Peyer's patch (tissue), 4 donors: ENCODE results near the gene CRACR2A. TPM values are rescaled to one million over a fixed set of nuclear protein-coding genes. Genes with fewer than 3 reads are reported as not detected.

Experiments
- DNase-seq, 3 donors: peaks; one replicate each; pipeline ENCODE4 v3.0.0-alpha.2; 2017 to 2019
- H3K27ac ChIP-seq, 4 donors: fragments of 200-600 bp; sonication (generic); one replicate each; pipeline ENCODE4 v1.5.1; 2016 to 2019
- H3K27me3 ChIP-seq, 2 donors: fragments of 200-600 bp; sonication (generic); one replicate each; pipeline ENCODE4 v1.5.1; 2019
- H3K36me3 ChIP-seq, 3 donors: fragments of 200-600 bp; sonication (generic); one replicate each; pipeline ENCODE4 v1.5.1; 2016 to 2019
- H3K4me1 ChIP-seq, 4 donors: fragments of 200-600 bp; sonication (generic); one replicate each; pipeline ENCODE4 v1.5.1; 2016 to 2019
- H3K4me3 ChIP-seq, 4 donors: fragments of 200-600 bp; sonication (generic); 1 replicate in 3 of 4; 2 replicates in 1 of 4; pipeline ENCODE4 v1.5.1; 2016 to 2019; ENCODE audit warnings: mild to moderate bottlenecking in 1 of 4
- H3K9me3 ChIP-seq, 4 donors: fragments of 200-600 bp; sonication (generic); one replicate each; pipeline ENCODE4 v1.5.1; 2016 to 2019; ENCODE audit warnings: mild to moderate bottlenecking in 1 of 4
- POLR2A ChIP-seq, 2 donors: fragments of 450-650 bp; IDR thresholded peaks; one replicate each; pipeline ENCODE4 v1.5.1; 2017; ENCODE audit warnings: antibody characterized with exemption in 2 of 2, mild to moderate bottlenecking in 2 of 2, moderate library complexity in 2 of 2
- total RNA-seq, 4 donors: library from RNA; depleted of rRNA; stranded (reverse); fragments of >200 nt; gene quantifications; one replicate each; pipeline ENCODE4 v1.1.0, GENCODE V29; 2016
- TF ChIP-seq, protein P1 (sequence below), 6 experiments: fragments of 450-650 bp in 4 of 6; fragments of 200-600 bp in 2 of 6; sonication (generic) in 1 of 6; IDR thresholded peaks; one replicate each; pipeline ENCODE4 v1.5.1; 2017 to 2019; ENCODE audit warnings: antibody characterized with exemption in 6 of 6, mild to moderate bottlenecking in 3 of 6, moderate library complexity in 1 of 6

Gene CRACR2A
- total RNA-seq, 4 donors from 2014 or later, result 52.3 to 81.7 (median 65.9) TPM

DNA sequence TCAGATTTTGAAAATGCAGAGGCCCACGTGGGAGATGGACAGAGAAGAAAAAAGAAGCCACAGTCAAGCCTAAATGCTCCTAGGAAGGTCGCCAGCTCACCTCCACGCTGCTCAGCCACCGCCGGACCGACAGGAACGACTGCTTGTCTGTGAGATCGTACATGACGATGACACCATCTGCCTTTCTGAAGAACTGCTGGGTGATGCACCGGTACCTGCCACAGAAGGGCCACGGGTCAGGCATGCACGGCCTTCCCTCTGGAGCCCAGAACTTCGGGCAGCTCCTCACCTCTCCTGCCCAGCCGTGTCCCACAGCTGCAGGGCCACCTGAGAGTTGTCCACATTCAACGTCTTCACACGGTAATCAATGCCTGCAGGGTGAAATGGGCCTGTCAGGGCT lies 125.6 kb downstream of the CRACR2A start:
- TF ChIP-seq POLR2A (IDR thresholded peaks at IDR 0.05), result no peak
- TF ChIP-seq, protein P1, sequence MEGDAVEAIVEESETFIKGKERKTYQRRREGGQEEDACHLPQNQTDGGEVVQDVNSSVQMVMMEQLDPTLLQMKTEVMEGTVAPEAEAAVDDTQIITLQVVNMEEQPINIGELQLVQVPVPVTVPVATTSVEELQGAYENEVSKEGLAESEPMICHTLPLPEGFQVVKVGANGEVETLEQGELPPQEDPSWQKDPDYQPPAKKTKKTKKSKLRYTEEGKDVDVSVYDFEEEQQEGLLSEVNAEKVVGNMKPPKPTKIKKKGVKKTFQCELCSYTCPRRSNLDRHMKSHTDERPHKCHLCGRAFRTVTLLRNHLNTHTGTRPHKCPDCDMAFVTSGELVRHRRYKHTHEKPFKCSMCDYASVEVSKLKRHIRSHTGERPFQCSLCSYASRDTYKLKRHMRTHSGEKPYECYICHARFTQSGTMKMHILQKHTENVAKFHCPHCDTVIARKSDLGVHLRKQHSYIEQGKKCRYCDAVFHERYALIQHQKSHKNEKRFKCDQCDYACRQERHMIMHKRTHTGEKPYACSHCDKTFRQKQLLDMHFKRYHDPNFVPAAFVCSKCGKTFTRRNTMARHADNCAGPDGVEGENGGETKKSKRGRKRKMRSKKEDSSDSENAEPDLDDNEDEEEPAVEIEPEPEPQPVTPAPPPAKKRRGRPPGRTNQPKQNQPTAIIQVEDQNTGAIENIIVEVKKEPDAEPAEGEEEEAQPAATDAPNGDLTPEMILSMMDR (IDR thresholded peaks at IDR 0.05), result no peak
- no peak for DNase-seq

DNA sequence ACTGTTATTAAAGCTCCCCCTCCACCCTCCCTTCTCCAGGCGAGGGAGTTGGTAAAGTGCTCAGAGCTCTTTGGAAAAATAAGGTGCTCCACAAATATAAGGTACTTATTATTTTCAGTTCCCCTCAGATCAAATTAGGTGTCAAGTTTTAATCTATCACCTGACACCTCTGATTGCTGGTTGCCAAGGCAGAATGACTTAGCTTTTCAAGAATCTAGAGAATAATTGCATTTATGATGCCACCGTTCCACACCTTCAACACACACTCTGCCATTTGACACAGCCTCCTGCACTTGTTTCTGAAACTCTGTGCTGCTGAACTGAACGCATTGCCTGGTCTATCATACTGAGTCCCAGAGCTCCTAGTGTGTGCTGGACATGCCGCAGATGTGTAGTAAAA lies 128.6 kb downstream of the CRACR2A start:
- H3K4me1 ChIP-seq, result no peaks in the 10 kb centered on the region
- DNase-seq, result no peak
- H3K36me3 ChIP-seq, result peaks cover 0 to 6% (median 0%) of the 10 kb centered on the region in 3 donors
- no peaks in the 10 kb centered on the region for H3K9me3 ChIP-seq
- no peaks in the 10 kb centered on the region for H3K27me3 ChIP-seq
- TF ChIP-seq, protein P1 (IDR thresholded peaks at IDR 0.05), result no peak
- TF ChIP-seq POLR2A (IDR thresholded peaks at IDR 0.05), result no peak
- no peak overlapping the region for H3K27ac ChIP-seq
- H3K4me3 ChIP-seq, result no peak overlapping the region

More for the DNA sequence above, 125.6 kb downstream of the CRACR2A start:
- no peaks in the 10 kb centered on the region for H3K27me3 ChIP-seq
- no peak overlapping the region for H3K4me3 ChIP-seq
- no peaks in the 10 kb centered on the region for H3K4me1 ChIP-seq
- H3K36me3 ChIP-seq, result peaks cover 0 to 13% (median 0%) of the 10 kb centered on the region in 3 donors
- no peak overlapping the region for H3K27ac ChIP-seq
- H3K9me3 ChIP-seq, result no peaks in the 10 kb centered on the region

DNA sequence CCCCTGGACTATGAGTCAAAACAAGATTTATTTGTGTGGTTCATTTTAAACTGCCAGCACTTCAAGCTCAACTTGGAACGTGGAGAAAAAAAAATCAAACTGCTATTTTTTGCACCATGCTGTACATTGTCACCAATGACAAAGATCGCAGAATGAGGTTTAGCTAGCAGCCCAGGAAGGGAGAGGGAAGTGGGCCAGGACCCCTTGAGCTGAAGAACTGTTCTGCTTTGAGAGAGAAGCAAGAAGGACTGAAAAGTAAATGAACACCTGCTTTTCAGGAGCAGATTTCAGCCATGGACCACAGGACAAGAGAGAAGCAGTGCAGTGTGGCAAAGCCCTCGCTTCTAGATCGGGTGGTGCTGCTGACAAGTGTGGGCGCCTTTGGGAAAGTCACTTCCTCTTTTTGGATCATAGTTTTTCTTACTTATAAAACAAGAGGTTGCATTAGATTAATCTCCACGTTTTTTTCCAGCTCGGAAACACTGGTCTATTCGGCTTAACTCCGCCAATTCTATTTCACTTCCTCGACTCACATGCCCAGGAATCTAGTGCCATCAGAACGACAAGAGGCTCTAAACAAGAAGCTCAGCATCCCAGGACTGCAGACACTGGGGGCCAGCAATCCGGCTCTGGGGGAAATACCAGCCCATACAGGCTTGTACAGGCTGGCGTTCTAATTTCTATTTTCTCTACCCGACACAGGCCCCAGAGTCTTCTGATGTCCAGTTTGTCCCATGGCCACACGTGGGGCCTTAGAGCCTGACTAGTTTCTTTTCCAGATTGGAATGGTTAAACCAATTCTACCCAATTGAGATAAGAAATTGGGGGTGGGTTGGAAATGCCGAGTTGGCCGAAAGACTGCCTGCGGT lies 129.9 kb downstream of the CRACR2A start:
- H3K9me3 ChIP-seq, result no peaks in the 10 kb centered on the region
- H3K4me3 ChIP-seq, result no peak overlapping the region
- H3K27me3 ChIP-seq, result no peaks in the 10 kb centered on the region
- peaks cover 0 to 6% (median 0%) of the 10 kb centered on the region in 3 donors for H3K36me3 ChIP-seq
- TF ChIP-seq, protein P1 (IDR thresholded peaks at IDR 0.05), result no peak
- TF ChIP-seq POLR2A (IDR thresholded peaks at IDR 0.05), result no peak
- no peaks in the 10 kb centered on the region for H3K4me1 ChIP-seq
- H3K27ac ChIP-seq, result no peak overlapping the region
- no peak for DNase-seq

DNA sequence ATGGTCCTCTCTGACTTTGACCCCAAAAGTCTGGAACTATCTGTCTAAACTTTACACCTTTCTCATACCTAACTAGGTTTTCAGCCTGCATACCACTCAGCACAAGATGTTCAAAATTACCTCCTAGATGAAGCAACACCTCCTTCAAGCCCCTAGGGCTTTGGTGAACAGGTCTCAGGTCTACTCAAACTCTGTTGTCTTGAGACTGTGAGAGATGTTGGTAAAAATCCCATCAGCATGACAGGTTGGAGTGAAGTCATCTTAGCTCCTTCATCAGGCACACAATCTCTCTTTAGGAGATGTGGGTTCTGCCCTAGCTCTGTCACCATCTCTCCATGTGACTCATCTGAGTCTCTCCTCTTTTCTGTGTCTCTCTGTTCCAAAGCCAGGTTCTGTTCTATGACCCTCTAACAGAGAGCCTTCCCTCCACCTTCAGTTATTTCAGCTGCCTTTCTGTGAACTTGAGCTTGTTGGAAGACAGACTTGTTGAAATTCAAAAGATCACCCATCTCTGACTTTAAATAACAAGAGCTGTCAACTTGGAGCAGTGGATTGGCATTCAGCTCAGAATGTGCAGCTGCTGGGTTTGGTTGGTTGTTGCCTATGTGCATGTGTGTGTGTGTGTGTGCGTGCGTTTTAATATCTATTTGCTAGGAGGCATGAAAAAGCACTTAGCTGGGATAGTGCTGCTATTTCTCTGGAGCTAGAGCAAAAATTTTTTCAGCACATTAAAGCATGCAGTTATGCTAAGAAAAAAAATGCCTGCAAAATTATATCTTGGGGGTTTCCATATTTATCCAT lies 130.7 kb downstream of the CRACR2A start:
- Histone ChIP-seq H3K4me1 (no peaks in the 10 kb centered on the region), H3K27ac (no peak overlapping the region), H3K36me3 (peaks cover 0 to 6% (median 0%) of the 10 kb centered on the region in 3 donors), H3K4me3 (no peak overlapping the region), H3K27me3 (no peaks in the 10 kb centered on the region), H3K9me3 (no peaks in the 10 kb centered on the region)
- DNase-seq, result no peak
- TF ChIP-seq POLR2A (IDR thresholded peaks at IDR 0.05), result no peak
- TF ChIP-seq, protein P1 (IDR thresholded peaks at IDR 0.05), result no peak

DNA sequence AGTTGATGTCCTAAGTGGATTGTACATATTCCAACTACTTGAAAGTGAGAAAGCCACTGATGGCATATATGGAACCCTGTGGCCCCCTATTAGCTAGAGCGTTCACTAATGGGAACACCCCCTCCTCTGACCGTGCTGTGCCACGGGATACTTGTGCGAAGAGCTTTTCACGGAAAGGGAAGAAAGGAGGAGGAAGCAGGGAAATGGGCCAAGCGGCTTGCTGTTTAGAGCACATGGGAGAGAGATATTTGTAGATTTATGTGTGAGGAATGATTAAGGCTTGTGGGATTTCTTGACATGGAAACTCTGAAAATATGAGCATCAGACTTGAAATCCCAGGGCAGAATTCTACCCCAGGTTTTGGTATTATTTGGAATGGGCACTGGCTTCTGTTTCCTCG lies 132.1 kb downstream of the CRACR2A start:
- TF ChIP-seq, protein P1 (IDR thresholded peaks at IDR 0.05), result no peak
- TF ChIP-seq POLR2A (IDR thresholded peaks at IDR 0.05), result no peak

More for the DNA sequence above, 132.1 kb downstream of the CRACR2A start:
- H3K4me3 ChIP-seq, result no peak overlapping the region
- H3K27me3 ChIP-seq, result no peaks in the 10 kb centered on the region
- DNase-seq, result no peak
- no peaks in the 10 kb centered on the region for H3K4me1 ChIP-seq
- H3K9me3 ChIP-seq, result no peaks in the 10 kb centered on the region
- H3K36me3 ChIP-seq, result no peaks in the 10 kb centered on the region
- H3K27ac ChIP-seq, result no peak overlapping the region
